GM23338 (cell line): ENCODE results near the gene ZNF778. TPM values are rescaled to one million over a fixed set of nuclear protein-coding genes. Genes with fewer than 3 reads are reported as not detected.

Source experiments
- ATAC-seq: fragments of 200-7000 bp; cut with Tn5 transposase; 3 replicates; pipeline ENCODE4 v1.9.1; 2020
- DNase-seq: peaks from one replicate; pipeline ENCODE4 v3.0.0-alpha.2; 2015; ENCODE audit warnings: low spot score
- H2AFZ ChIP-seq: fragments of 200-600 bp; sonication (generic); 2 replicates; pipeline ENCODE4 v1.8.0; 2016; ENCODE audit warnings: antibody characterized with exemption, mild to moderate bottlenecking, moderate library complexity
- H3F3A ChIP-seq: fragments of 200-600 bp; sonication (generic); replicated peaks from 2 replicates; pipeline ENCODE4 v1.8.0; 2017; ENCODE audit warnings: antibody characterized with exemption, mixed run types, low read depth
- H3K27ac ChIP-seq: fragments of 200-600 bp; sonication (generic); 2 replicates; pipeline ENCODE4 v1.6.1; 2016; ENCODE audit warnings: low read depth
- H3K27me3 ChIP-seq: fragments of 200-600 bp; sonication (generic); 2 replicates; pipeline ENCODE4 v1.8.0; 2016; ENCODE audit warnings: mild to moderate bottlenecking, mixed run types, moderate library complexity; ENCODE audit not compliant: insufficient read depth
- H3K36me3 ChIP-seq: fragments of 200-600 bp; sonication (generic); 2 replicates; pipeline ENCODE4 v1.8.0; 2016; ENCODE audit warnings: mild to moderate bottlenecking; ENCODE audit not compliant: insufficient read depth
- H3K4me1 ChIP-seq: fragments of 200-600 bp; sonication (generic); 2 replicates; pipeline ENCODE4 v1.8.0; 2016; ENCODE audit warnings: mild to moderate bottlenecking, moderate library complexity; ENCODE audit not compliant: insufficient read depth
- H3K4me2 ChIP-seq: fragments of 200-600 bp; sonication (generic); 2 replicates; pipeline ENCODE4 v1.7.1; 2017; ENCODE audit warnings: mixed run types
- H3K4me3 ChIP-seq: fragments of 200-600 bp; sonication (generic); 2 replicates; pipeline ENCODE4 v1.6.1; 2016; ENCODE audit warnings: mixed run types
- H3K79me2 ChIP-seq: fragments of 200-600 bp; sonication (generic); replicated peaks from 2 replicates; pipeline ENCODE4 v1.8.0; 2017; ENCODE audit warnings: mild to moderate bottlenecking; ENCODE audit not compliant: insufficient read depth
- H3K9me2 ChIP-seq: fragments of 200-600 bp; sonication (generic); 2 replicates; pipeline ENCODE4 v1.8.0; 2017; ENCODE audit not compliant: insufficient read depth
- H4K20me1 ChIP-seq: fragments of 200-600 bp; sonication (generic); replicated peaks from 2 replicates; pipeline ENCODE4 v1.8.0; 2017; ENCODE audit warnings: mild to moderate bottlenecking; ENCODE audit not compliant: insufficient read depth
- H3K27ac Mint-ChIP-seq: 2 replicates; pipeline ENCODE4 v1.8.0; 2020; ENCODE audit warnings: inconsistent platforms, mild to moderate bottlenecking, moderate library complexity, mixed read lengths
- H3K27me3 Mint-ChIP-seq: 3 replicates; pipeline ENCODE4 v1.8.0; 2022; ENCODE audit warnings: low read depth, mild to moderate bottlenecking, moderate library complexity, mixed read lengths, inconsistent platforms; ENCODE audit not compliant: insufficient read depth, poor library complexity
- H3K36me3 Mint-ChIP-seq: 3 replicates; pipeline ENCODE4 v1.8.0; 2021; ENCODE audit warnings: low read depth, mild to moderate bottlenecking, inconsistent platforms, moderate library complexity, mixed read lengths
- H3K4me1 Mint-ChIP-seq: 3 replicates; pipeline ENCODE4 v1.8.0; 2020; ENCODE audit warnings: mild to moderate bottlenecking, inconsistent platforms, mixed read lengths
- H3K4me3 Mint-ChIP-seq: 3 replicates; pipeline ENCODE4 v1.8.0; 2021; ENCODE audit warnings: moderate library complexity, mild to moderate bottlenecking, inconsistent platforms, mixed read lengths
- H3K9me3 Mint-ChIP-seq: 3 replicates; pipeline ENCODE4 v1.8.0; 2020; ENCODE audit warnings: moderate library complexity, mild to moderate bottlenecking, inconsistent platforms, mixed read lengths
- polyA plus RNA-seq: library from polyadenylated mRNA; unstranded; fragments of >200 nt; fragmentation: Nextera tagmentation; extraction: Ambion mirVana; gene quantifications from 2 replicates; pipeline ENCODE4 v1.2.1, GENCODE V29; 2016
- total RNA-seq: library from RNA; depleted of rRNA; stranded (reverse); fragments of >200 nt; shearing (Covaris generic); gene quantifications from 2 replicates; pipeline ENCODE4 v1.2.3, GENCODE V29; 2014
- TF ChIP-seq, protein P1 (sequence below): fragments of 250-450 bp; sonication (Bioruptor Pico); IDR thresholded peaks from 2 replicates; pipeline ENCODE4 v1.5.0; 2020; ENCODE audit warnings: mild to moderate bottlenecking, moderate library complexity
- TF ChIP-seq, protein P2 (sequence below): IDR thresholded peaks from one replicate; pipeline ENCODE4 v1.6.1; 2018; ENCODE audit warnings: antibody characterized with exemption; ENCODE audit not compliant: unreplicated experiment

The ZNF778 gene
- total and polyA plus RNA-seq, 2 experiments from 2014 or later = 7.9 to 43.4 TPM

DNA sequence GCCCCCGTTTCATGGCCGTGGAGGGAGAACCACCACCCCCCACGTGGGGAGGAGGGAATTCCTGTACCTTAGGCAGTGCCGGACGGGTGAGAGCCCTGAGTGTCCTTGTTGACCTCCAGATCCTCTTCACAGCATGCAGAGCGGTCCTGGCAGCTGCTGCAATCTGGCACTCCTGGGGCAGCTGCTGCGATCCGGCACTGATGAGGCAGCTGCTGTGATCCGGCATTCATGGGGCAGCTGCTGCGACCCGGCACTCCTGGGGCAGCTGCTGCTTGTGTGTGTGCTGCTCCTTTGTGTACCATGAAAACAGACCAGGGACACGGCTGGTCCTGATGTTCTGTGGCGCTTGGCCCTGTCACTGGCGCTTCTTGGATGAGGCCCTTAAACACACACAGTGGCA is 12.8 kb downstream of the ZNF778 start (continued):
- TF ChIP-seq, protein P1, sequence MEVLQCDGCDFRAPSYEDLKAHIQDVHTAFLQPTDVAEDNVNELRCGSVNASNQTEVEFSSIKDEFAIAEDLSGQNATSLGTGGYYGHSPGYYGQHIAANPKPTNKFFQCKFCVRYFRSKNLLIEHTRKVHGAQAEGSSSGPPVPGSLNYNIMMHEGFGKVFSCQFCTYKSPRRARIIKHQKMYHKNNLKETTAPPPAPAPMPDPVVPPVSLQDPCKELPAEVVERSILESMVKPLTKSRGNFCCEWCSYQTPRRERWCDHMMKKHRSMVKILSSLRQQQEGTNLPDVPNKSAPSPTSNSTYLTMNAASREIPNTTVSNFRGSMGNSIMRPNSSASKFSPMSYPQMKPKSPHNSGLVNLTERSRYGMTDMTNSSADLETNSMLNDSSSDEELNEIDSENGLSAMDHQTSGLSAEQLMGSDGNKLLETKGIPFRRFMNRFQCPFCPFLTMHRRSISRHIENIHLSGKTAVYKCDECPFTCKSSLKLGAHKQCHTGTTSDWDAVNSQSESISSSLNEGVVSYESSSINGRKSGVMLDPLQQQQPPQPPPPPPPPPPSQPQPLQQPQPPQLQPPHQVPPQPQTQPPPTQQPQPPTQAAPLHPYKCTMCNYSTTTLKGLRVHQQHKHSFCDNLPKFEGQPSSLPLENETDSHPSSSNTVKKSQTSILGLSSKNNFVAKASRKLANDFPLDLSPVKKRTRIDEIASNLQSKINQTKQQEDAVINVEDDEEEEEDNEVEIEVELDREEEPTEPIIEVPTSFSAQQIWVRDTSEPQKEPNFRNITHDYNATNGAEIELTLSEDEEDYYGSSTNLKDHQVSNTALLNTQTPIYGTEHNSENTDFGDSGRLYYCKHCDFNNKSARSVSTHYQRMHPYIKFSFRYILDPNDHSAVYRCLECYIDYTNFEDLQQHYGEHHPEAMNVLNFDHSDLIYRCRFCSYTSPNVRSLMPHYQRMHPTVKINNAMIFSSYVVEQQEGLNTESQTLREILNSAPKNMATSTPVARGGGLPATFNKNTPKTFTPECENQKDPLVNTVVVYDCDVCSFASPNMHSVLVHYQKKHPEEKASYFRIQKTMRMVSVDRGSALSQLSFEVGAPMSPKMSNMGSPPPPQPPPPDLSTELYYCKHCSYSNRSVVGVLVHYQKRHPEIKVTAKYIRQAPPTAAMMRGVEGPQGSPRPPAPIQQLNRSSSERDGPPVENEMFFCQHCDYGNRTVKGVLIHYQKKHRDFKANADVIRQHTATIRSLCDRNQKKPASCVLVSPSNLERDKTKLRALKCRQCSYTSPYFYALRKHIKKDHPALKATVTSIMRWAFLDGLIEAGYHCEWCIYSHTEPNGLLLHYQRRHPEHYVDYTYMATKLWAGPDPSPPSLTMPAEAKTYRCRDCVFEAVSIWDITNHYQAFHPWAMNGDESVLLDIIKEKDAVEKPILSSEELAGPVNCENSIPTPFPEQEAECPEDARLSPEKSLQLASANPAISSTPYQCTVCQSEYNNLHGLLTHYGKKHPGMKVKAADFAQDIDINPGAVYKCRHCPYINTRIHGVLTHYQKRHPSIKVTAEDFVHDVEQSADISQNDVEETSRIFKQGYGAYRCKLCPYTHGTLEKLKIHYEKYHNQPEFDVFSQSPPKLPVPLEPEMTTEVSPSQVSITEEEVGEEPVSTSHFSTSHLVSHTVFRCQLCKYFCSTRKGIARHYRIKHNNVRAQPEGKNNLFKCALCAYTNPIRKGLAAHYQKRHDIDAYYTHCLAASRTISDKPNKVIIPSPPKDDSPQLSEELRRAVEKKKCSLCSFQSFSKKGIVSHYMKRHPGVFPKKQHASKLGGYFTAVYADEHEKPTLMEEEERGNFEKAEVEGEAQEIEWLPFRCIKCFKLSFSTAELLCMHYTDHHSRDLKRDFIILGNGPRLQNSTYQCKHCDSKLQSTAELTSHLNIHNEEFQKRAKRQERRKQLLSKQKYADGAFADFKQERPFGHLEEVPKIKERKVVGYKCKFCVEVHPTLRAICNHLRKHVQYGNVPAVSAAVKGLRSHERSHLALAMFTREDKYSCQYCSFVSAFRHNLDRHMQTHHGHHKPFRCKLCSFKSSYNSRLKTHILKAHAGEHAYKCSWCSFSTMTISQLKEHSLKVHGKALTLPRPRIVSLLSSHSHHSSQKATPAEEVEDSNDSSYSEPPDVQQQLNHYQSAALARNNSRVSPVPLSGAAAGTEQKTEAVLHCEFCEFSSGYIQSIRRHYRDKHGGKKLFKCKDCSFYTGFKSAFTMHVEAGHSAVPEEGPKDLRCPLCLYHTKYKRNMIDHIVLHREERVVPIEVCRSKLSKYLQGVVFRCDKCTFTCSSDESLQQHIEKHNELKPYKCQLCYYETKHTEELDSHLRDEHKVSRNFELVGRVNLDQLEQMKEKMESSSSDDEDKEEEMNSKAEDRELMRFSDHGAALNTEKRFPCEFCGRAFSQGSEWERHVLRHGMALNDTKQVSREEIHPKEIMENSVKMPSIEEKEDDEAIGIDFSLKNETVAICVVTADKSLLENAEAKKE (CRISPR knock-in tag) = no peak
- TF ChIP-seq, protein P2, sequence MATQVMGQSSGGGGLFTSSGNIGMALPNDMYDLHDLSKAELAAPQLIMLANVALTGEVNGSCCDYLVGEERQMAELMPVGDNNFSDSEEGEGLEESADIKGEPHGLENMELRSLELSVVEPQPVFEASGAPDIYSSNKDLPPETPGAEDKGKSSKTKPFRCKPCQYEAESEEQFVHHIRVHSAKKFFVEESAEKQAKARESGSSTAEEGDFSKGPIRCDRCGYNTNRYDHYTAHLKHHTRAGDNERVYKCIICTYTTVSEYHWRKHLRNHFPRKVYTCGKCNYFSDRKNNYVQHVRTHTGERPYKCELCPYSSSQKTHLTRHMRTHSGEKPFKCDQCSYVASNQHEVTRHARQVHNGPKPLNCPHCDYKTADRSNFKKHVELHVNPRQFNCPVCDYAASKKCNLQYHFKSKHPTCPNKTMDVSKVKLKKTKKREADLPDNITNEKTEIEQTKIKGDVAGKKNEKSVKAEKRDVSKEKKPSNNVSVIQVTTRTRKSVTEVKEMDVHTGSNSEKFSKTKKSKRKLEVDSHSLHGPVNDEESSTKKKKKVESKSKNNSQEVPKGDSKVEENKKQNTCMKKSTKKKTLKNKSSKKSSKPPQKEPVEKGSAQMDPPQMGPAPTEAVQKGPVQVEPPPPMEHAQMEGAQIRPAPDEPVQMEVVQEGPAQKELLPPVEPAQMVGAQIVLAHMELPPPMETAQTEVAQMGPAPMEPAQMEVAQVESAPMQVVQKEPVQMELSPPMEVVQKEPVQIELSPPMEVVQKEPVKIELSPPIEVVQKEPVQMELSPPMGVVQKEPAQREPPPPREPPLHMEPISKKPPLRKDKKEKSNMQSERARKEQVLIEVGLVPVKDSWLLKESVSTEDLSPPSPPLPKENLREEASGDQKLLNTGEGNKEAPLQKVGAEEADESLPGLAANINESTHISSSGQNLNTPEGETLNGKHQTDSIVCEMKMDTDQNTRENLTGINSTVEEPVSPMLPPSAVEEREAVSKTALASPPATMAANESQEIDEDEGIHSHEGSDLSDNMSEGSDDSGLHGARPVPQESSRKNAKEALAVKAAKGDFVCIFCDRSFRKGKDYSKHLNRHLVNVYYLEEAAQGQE = no peak

DNA sequence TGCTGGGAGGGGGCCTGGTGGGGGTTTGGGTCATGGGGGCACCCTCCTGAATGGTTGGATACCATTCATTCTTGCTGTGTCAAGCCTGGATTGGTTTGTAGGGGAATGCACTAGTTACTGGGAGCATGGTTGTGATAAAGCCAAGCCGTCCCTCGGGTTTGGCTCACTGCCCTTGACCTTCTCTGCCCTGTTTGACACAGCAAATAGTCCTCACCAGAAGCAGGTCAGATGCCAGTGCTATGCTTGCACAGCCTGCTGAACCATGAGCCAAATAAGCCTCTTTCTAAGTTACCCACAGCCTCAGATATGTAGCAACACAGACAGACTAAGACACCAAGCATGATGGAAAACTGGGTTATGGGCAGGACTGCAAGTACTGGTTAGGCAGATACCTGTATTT is 14.6 kb downstream of the ZNF778 start:
- peaks cover 86% of the 10 kb centered on the region for H3K36me3 Mint-ChIP-seq
- TF ChIP-seq, protein P2 = no peak

More for the DNA sequence above, 14.6 kb downstream of the ZNF778 start:
- H3K79me2 ChIP-seq = no peaks in the 10 kb centered on the region
- Mint-ChIP-seq H3K4me3 (no peak overlapping the region), H3K27me3 (peaks cover 6% of the 10 kb centered on the region), H3K4me1 (no peaks in the 10 kb centered on the region), H3K9me3 (peaks cover 63% of the 10 kb centered on the region), H3K27ac (no peak overlapping the region)
- H4K20me1 ChIP-seq = 0 out of 2 replicates have a peak, but pooled peaks cover 2% of the 10 kb centered on the region
- H3K4me1 ChIP-seq = no peaks in the 10 kb centered on the region
- 0 out of 2 replicates have a peak, but pooled peaks cover 4% of the 10 kb centered on the region for H3F3A ChIP-seq
- no peak overlapping the region for H3K27ac ChIP-seq
- DNase-seq = no peak
- no peak overlapping the region for H3K4me3 ChIP-seq
- H3K27me3 ChIP-seq = no peaks in the 10 kb centered on the region
- peaks cover 25% of the 10 kb centered on the region for H3K36me3 ChIP-seq
- no peak overlapping the region for H2AFZ ChIP-seq
- no peak overlapping the region for H3K4me2 ChIP-seq
- ATAC-seq = no peak
- H3K9me2 ChIP-seq = no peaks in the 10 kb centered on the region
